Measurements from ENCODE around the gene OR56A4. TPM values are rescaled to one million over a fixed set of nuclear protein-coding genes. Genes with fewer than 3 reads are reported as not detected.

OR56A4 gene
- total and polyA plus RNA-seq, 2 of the 13 experiments (the other 11 are each of a cell fraction or from before 2014, with no cell fraction given) = not detected

- FAIRE-seq = peak; percentile 39
- H3K9ac ChIP-seq (ENCODE audit: insufficient read depth, low read depth, low read length) = no peak overlapping the region
- no peaks in the 10 kb centered on the region for H4K20me1 ChIP-seq (ENCODE audit: insufficient read depth, low read length)
- H3K27ac ChIP-seq (ENCODE audit: extremely low read length, insufficient read depth, low read length) = no peak overlapping the region
- peak; percentile 74 for ATAC-seq
- no peaks in the 10 kb centered on the region for H3K9me3 ChIP-seq (ENCODE audit: low read length)
- BruUV-seq (replicated peaks) = no TSS peak
- no peaks in the 10 kb centered on the region for H3K36me3 ChIP-seq (replicated peaks in 1 of 2; ENCODE audit: control insufficient read depth in 1 of 2, insufficient read depth in 2 of 2, low read length in 2 of 2)
- in situ Hi-C loops (cut with HindIII; ENCODE audit: extremely low pct_ligation_motif_present, low pct_unique_long_range_greater_than_20kb) (no loop called here), intact Hi-C loops (cut with micrococcal nuclease; ENCODE audit: unreplicated experiment) (no loop called here)
- no peak overlapping the region for H2AFZ ChIP-seq (ENCODE audit: low read length)
- 0% methylated on average over 3 of the region's 3 CpGs for WGBS (ENCODE audit: low lambda C conversion rate)
- no peak overlapping the region for H3K4me3 ChIP-seq (replicated peaks in 1 of 3; ENCODE audit: insufficient read depth in 1 of 3, low read depth in 2 of 3, low read length in 3 of 3)
- H3K79me2 ChIP-seq (ENCODE audit: insufficient read depth, low read length) = no peaks in the 10 kb centered on the region
- peak; percentile 31; the same call in 1 of the 2 replicates for TF ChIP-seq SMC3 (IDR thresholded peaks at IDR 0.05; ENCODE audit: low read length)
- TF ChIP-seq, protein P1, sequence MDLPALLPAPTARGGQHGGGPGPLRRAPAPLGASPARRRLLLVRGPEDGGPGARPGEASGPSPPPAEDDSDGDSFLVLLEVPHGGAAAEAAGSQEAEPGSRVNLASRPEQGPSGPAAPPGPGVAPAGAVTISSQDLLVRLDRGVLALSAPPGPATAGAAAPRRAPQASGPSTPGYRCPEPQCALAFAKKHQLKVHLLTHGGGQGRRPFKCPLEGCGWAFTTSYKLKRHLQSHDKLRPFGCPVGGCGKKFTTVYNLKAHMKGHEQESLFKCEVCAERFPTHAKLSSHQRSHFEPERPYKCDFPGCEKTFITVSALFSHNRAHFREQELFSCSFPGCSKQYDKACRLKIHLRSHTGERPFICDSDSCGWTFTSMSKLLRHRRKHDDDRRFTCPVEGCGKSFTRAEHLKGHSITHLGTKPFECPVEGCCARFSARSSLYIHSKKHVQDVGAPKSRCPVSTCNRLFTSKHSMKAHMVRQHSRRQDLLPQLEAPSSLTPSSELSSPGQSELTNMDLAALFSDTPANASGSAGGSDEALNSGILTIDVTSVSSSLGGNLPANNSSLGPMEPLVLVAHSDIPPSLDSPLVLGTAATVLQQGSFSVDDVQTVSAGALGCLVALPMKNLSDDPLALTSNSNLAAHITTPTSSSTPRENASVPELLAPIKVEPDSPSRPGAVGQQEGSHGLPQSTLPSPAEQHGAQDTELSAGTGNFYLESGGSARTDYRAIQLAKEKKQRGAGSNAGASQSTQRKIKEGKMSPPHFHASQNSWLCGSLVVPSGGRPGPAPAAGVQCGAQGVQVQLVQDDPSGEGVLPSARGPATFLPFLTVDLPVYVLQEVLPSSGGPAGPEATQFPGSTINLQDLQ (CRISPR knock-in tag; IDR thresholded peaks at IDR 0.05) = no peak
- TF ChIP-seq STAG1 (CRISPR knock-in tag; IDR thresholded peaks at IDR 0.05) = peak; percentile 21; the same call in 1 of the 2 replicates
- peak; percentile 55 for TF ChIP-seq CTCF (CRISPR knock-in tag; IDR thresholded peaks at IDR 0.05)
- no peak for TF ChIP-seq ZNF558 (CRISPR knock-in tag; IDR thresholded peaks at IDR 0.05; ENCODE audit: borderline replicate concordance)
- no peak overlapping the region for H3K4me2 ChIP-seq (ENCODE audit: low read depth, low read length)
- ChIA-PET POLR2A (no interaction called here), CTCF (ENCODE audit: low intra/inter-chr PET ratio, low total read pairs) (no interaction called here)
- peak; percentile 6 for DNase-seq (ENCODE audit: low spot score)
- peaks cover 0 to 8% of the 10 kb centered on the region in 2 experiments; a peak in 1 of 5 replicates for H3K27me3 ChIP-seq (ENCODE audit: control insufficient read depth in 1 of 2, insufficient read depth in 2 of 2, low read length in 2 of 2)
- no peaks in the 10 kb centered on the region for H3K4me1 ChIP-seq (ENCODE audit: insufficient read depth, low read length)
These were observed 14.0 kb downstream of the OR56A4 start for GRCh38 chr11:5992604-5993251.
